Measurements from ENCODE around the gene TPI1.
"Not testable (repeated sequence)": the region's sequence is repeated elsewhere in the genome, so short reads cannot be mapped to it uniquely, and the experiment has no call there.

- TF ChIP-seq CTCF (IDR thresholded peaks at IDR 0.05; ENCODE audit: low read depth, low read length, missing input control); REST (IDR thresholded peaks at IDR 0.05); RAD21 (IDR thresholded peaks at IDR 0.05); RXRA (IDR thresholded peaks at IDR 0.05); GABPA (IDR thresholded peaks at IDR 0.05 in 1 of 2, conservative IDR thresholded peaks at IDR 0.05 in 1 of 2): not testable (repeated sequence)
- TF ChIP-seq, protein P1, sequence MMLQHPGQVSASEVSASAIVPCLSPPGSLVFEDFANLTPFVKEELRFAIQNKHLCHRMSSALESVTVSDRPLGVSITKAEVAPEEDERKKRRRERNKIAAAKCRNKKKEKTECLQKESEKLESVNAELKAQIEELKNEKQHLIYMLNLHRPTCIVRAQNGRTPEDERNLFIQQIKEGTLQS (IDR thresholded peaks at IDR 0.05): not testable (repeated sequence)
These were observed 21.5 kb downstream of the TPI1 start for GRCh38 chr12:6888794-6889193.

Data from liver (tissue), 3 donors.